ENCODE results near the gene MUC13. TPM values are rescaled to one million over a fixed set of nuclear protein-coding genes. Genes with fewer than 3 reads are reported as not detected.

MUC13 gene
- polyA plus RNA-seq, 2 of the 4 experiments (the other 2 are of a cell fraction), result 5.5 to 8.8 TPM

DNA sequence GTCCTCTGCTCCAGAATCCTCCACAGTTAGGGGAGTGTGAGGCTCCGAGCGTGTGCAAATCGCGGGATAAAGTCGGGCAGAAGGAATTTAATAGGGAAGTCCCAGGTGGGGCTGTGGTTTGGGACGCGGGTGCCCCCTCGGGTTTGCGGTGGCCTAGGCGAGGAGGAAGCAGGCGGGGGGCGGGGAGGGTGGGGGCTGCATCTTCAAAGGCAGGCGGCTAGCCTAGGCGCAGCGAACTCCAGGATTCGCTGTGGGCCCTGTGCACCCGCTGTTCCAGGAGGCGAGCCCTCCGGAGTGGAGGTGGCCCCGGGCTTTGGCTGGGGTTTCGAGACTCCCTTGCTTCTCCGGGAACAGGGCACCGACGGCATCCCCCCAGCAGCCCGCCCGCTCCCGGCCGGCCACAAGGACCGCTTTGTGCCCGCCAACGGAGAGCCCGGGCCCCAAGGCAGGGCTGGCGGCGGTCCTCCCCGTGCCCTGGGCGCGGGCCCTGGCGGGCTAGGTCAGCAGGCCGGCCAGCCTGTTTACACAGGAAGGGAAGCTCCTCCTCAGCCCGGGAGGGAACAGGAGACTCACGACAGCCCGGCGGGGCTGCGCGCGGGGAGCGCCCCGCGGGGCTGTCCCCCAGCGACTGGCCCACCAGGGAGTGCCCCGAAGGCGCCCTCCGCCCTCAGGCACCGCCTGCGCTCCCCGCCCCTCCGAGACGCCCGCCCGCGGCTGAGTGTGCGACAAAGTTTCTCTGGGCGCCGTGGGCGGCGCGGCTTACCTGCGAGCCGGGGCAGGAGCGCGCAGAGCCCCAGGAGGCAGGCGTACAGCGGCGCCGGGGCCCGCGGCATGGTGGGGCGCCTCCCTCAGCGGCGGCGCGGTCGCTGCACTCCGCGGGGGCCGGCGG lies 48.1 kb downstream of the MUC13 start:
- Histone ChIP-seq H3K4me2 (peak overlapping the region; percentile 90), H3K4me3 (peak overlapping the region; percentile 60), H3K9me3 (no peaks in the 10 kb centered on the region), H3K4me1 (peaks cover 47% of the 10 kb centered on the region), H3K27ac (peak overlapping the region; percentile 90 to 99)
- DNase-seq (ENCODE audit: low read depth in 1 of 2, low spot score in 1 of 2) (peak; percentile 52 to 82), FAIRE-seq (no peak), ATAC-seq (peak; percentile 70 to 76)
- POLR2A ChIA-PET, result interaction anchor here (1.0 to 2.8 kb wide), 17 partner anchors 8 to 128 kb away, joined by 3 to 22 read pairs (median 8); no protein-coding TSS in a partner anchor
- WGBS (ENCODE audit: missing lambda C conversion rate), result 0% methylated on average over 5 of the region's 87 CpGs
- CTCF ChIA-PET, result interaction anchor here (0.7 to 6.0 kb wide), 9 partner anchors 9 to 126 kb away, joined by 3 to 72 read pairs (median 9); no protein-coding TSS in a partner anchor
- no peak for TF ChIP-seq CBX8 (IDR thresholded peaks at IDR 0.05)
- TF ChIP-seq USF2 (IDR thresholded peaks at IDR 0.05), result no peak
- TF ChIP-seq PHF8 (IDR thresholded peaks at IDR 0.05; ENCODE audit: borderline replicate concordance, low read depth), result peak; percentile 40; the same call in 1 of the 2 replicates
- peak; percentile 42 to 69; a peak in 3 of 5 replicates for TF ChIP-seq JUN (IDR thresholded peaks at IDR 0.05)
- TF ChIP-seq ZNF302 (CRISPR knock-in tag; IDR thresholded peaks at IDR 0.05), result no peak
- TF ChIP-seq HEYL (CRISPR knock-in tag; IDR thresholded peaks at IDR 0.05), result no peak
- no peak for TF ChIP-seq FOSB (CRISPR knock-in tag; IDR thresholded peaks at IDR 0.05)
- TF ChIP-seq HOXB5 (CRISPR knock-in tag; IDR thresholded peaks at IDR 0.05), result no peak
- TF ChIP-seq NR3C1 (IDR thresholded peaks at IDR 0.05), result no peak
- no peak for TF ChIP-seq EHF (CRISPR knock-in tag; IDR thresholded peaks at IDR 0.05)
- no peak for TF ChIP-seq MAFK (IDR thresholded peaks at IDR 0.05; ENCODE audit: partially characterized antibody)
- no peak for TF ChIP-seq RCOR1 (IDR thresholded peaks at IDR 0.05; ENCODE audit: low read depth, low read length)
- no peak for TF ChIP-seq E2F6 (IDR thresholded peaks at IDR 0.05; ENCODE audit: borderline replicate concordance, low read depth)
- TF ChIP-seq ESRRA (IDR thresholded peaks at IDR 0.05; ENCODE audit: borderline replicate concordance, low read length), result no peak
- no peak for TF ChIP-seq RFX5 (IDR thresholded peaks at IDR 0.05)
- TF ChIP-seq RNF2 (IDR thresholded peaks at IDR 0.05; ENCODE audit: borderline replicate concordance, low read depth), result no peak
- TF ChIP-seq CEBPB (IDR thresholded peaks at IDR 0.05), result no peak
- TF ChIP-seq POLR2A (IDR thresholded peaks at IDR 0.05; ENCODE audit: low read length), result peak; percentile 41
- TF ChIP-seq HES2 (IDR thresholded peaks at IDR 0.05), result no peak
- no peak for TF ChIP-seq MYC (IDR thresholded peaks at IDR 0.05; ENCODE audit: borderline replicate concordance, low read length)
- no peak for TF ChIP-seq KDM1A (IDR thresholded peaks at IDR 0.05; ENCODE audit: low read depth)
- no peak for TF ChIP-seq CBX2 (IDR thresholded peaks at IDR 0.05; ENCODE audit: borderline replicate concordance, low read depth)
- TF ChIP-seq NFE2L2 (conservative IDR thresholded peaks at IDR 0.05; ENCODE audit: low read length), result no peak
- TF ChIP-seq CHD4 (IDR thresholded peaks at IDR 0.05; ENCODE audit: borderline replicate concordance), result no peak
- no peak for TF ChIP-seq RARB (CRISPR knock-in tag; IDR thresholded peaks at IDR 0.05)
- TF ChIP-seq, protein P1, sequence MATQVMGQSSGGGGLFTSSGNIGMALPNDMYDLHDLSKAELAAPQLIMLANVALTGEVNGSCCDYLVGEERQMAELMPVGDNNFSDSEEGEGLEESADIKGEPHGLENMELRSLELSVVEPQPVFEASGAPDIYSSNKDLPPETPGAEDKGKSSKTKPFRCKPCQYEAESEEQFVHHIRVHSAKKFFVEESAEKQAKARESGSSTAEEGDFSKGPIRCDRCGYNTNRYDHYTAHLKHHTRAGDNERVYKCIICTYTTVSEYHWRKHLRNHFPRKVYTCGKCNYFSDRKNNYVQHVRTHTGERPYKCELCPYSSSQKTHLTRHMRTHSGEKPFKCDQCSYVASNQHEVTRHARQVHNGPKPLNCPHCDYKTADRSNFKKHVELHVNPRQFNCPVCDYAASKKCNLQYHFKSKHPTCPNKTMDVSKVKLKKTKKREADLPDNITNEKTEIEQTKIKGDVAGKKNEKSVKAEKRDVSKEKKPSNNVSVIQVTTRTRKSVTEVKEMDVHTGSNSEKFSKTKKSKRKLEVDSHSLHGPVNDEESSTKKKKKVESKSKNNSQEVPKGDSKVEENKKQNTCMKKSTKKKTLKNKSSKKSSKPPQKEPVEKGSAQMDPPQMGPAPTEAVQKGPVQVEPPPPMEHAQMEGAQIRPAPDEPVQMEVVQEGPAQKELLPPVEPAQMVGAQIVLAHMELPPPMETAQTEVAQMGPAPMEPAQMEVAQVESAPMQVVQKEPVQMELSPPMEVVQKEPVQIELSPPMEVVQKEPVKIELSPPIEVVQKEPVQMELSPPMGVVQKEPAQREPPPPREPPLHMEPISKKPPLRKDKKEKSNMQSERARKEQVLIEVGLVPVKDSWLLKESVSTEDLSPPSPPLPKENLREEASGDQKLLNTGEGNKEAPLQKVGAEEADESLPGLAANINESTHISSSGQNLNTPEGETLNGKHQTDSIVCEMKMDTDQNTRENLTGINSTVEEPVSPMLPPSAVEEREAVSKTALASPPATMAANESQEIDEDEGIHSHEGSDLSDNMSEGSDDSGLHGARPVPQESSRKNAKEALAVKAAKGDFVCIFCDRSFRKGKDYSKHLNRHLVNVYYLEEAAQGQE (IDR thresholded peaks at IDR 0.05), result no peak
- TF ChIP-seq PBX3 (IDR thresholded peaks at IDR 0.05), result peak; percentile 53; the same call in 1 of the 2 replicates
- TF ChIP-seq KDM5A (IDR thresholded peaks at IDR 0.05), result no peak
- no peak for TF ChIP-seq TP53 (CRISPR knock-in tag; IDR thresholded peaks at IDR 0.05)
- TF ChIP-seq FOSL2 (IDR thresholded peaks at IDR 0.05), result no peak
- no peak; the same call in 1 of the 2 replicates for TF ChIP-seq FOSL2 (CRISPR knock-in tag; IDR thresholded peaks at IDR 0.05)
- TF ChIP-seq ZSCAN20 (CRISPR knock-in tag; IDR thresholded peaks at IDR 0.05), result no peak
- TF ChIP-seq, protein P2, sequence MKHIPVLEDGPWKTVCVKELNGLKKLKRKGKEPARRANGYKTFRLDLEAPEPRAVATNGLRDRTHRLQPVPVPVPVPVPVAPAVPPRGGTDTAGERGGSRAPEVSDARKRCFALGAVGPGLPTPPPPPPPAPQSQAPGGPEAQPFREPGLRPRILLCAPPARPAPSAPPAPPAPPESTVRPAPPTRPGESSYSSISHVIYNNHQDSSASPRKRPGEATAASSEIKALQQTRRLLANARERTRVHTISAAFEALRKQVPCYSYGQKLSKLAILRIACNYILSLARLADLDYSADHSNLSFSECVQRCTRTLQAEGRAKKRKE (CRISPR knock-in tag; IDR thresholded peaks at IDR 0.05; ENCODE audit: low read depth), result no peak
